Loucy (cell line): ENCODE measurements around the gene SRGAP1.

Experiments used
- H2AFZ ChIP-seq: fragments of 200-600 bp; sonication (generic); 2 replicates; pipeline ENCODE4 v1.6.0; 2016; ENCODE audit warnings: antibody characterized with exemption, mild to moderate bottlenecking, low read length, moderate library complexity
- H3F3A ChIP-seq: fragments of 200-600 bp; 2 replicates; pipeline ENCODE4 v1.6.0; 2016; ENCODE audit warnings: antibody characterized with exemption, low read depth, mild to moderate bottlenecking
- H3K27me3 ChIP-seq: fragments of 200-600 bp; sonication (generic); 2 replicates; pipeline ENCODE4 v1.6.1; 2014; ENCODE audit warnings: low read length, mild to moderate bottlenecking; ENCODE audit not compliant: insufficient read depth, poor library complexity, severe bottlenecking
- H3K36me3 ChIP-seq: fragments of 200-600 bp; sonication (generic); 2 replicates; pipeline ENCODE4 v1.6.1; 2016; ENCODE audit warnings: low read length; ENCODE audit not compliant: insufficient read depth
- H3K4me1 ChIP-seq: fragments of 200-600 bp; sonication (generic); 2 replicates; pipeline ENCODE4 v1.5.1; 2014; ENCODE audit warnings: low read length, mild to moderate bottlenecking; ENCODE audit not compliant: insufficient read depth, poor library complexity, severe bottlenecking
- H3K4me2 ChIP-seq: fragments of 200-600 bp; sonication (generic); 2 replicates; pipeline ENCODE4 v1.6.0; 2014; ENCODE audit warnings: antibody characterized with exemption, low read length, low read depth, mild to moderate bottlenecking; ENCODE audit not compliant: poor library complexity, severe bottlenecking
- H3K4me3 ChIP-seq: fragments of 200-600 bp; sonication (generic); 2 replicates; pipeline ENCODE4 v1.5.1; 2014; ENCODE audit warnings: low read length, mild to moderate bottlenecking, mixed read lengths; ENCODE audit not compliant: poor library complexity, severe bottlenecking
- H3K79me2 ChIP-seq: fragments of 200-600 bp; sonication (generic); 2 replicates; pipeline ENCODE4 v1.6.1; 2014; ENCODE audit warnings: low read length; ENCODE audit not compliant: insufficient read depth
- H3K9ac ChIP-seq: fragments of 200-600 bp; sonication (generic); 2 replicates; pipeline ENCODE4 v1.6.0; 2014; ENCODE audit warnings: mild to moderate bottlenecking, low read depth, low read length, moderate library complexity; ENCODE audit not compliant: poor library complexity, severe bottlenecking
- H3K9me2 ChIP-seq: fragments of 200-600 bp; sonication (generic); replicated peaks from 2 replicates; pipeline ENCODE4 v1.6.1; 2016; ENCODE audit warnings: low read depth, low read length, mixed read lengths
- H3K9me3 ChIP-seq: fragments of 200-600 bp; sonication (generic); 2 replicates; pipeline ENCODE4 v1.6.1; 2014; ENCODE audit warnings: mild to moderate bottlenecking, antibody characterized with exemption, low read length, low read depth; ENCODE audit not compliant: insufficient read depth
- H4K20me1 ChIP-seq: fragments of 200-600 bp; sonication (generic); 2 replicates; pipeline ENCODE4 v1.6.0; 2014; ENCODE audit warnings: antibody characterized with exemption, low read length, mild to moderate bottlenecking; ENCODE audit not compliant: insufficient read depth, poor library complexity, severe bottlenecking
- CTCF ChIP-seq: fragments of 200-600 bp; sonication (generic); conservative IDR thresholded peaks from 2 replicates; pipeline ENCODE4 v1.5.1; 2014; ENCODE audit warnings: mild to moderate bottlenecking, antibody characterized with exemption, low read length
- EZH2phosphoT487 ChIP-seq: fragments of 200-600 bp; IDR thresholded peaks from 2 replicates; pipeline ENCODE4 v1.6.1; 2018; ENCODE audit warnings: antibody characterized with exemption, mild to moderate bottlenecking, moderate library complexity, borderline replicate concordance

The SRGAP1 gene

GRCh38 chr12:63985456-63985855, 141.0 kb downstream of the SRGAP1 start:
- no peaks in the 10 kb centered on the region for H3K79me2 ChIP-seq
- no peaks in the 10 kb centered on the region for H3K4me1 ChIP-seq
- H3K27me3 ChIP-seq: no peaks in the 10 kb centered on the region
- no peaks in the 10 kb centered on the region for H4K20me1 ChIP-seq
- H3K9ac ChIP-seq: no peak overlapping the region
- H3K9me3 ChIP-seq: no peaks in the 10 kb centered on the region
- no peak overlapping the region for H3K4me3 ChIP-seq
- H3K36me3 ChIP-seq: no peaks in the 10 kb centered on the region
- no peak for TF ChIP-seq CTCF
- TF ChIP-seq EZH2phosphoT487: no peak
- no peaks in the 10 kb centered on the region for H3K9me2 ChIP-seq
- H3K4me2 ChIP-seq: no peak overlapping the region
- no peaks in the 10 kb centered on the region for H3F3A ChIP-seq
- H2AFZ ChIP-seq: no peak overlapping the region

- Histone ChIP-seq H3K4me2 (no peak overlapping the region), H3K9ac (no peak overlapping the region), H3K36me3 (no peaks in the 10 kb centered on the region), H3K4me1 (no peaks in the 10 kb centered on the region), H2AFZ (no peak overlapping the region), H3K79me2 (no peaks in the 10 kb centered on the region), H3K9me2 (no peaks in the 10 kb centered on the region), H3F3A (no peaks in the 10 kb centered on the region), H4K20me1 (no peaks in the 10 kb centered on the region), H3K4me3 (no peak overlapping the region), H3K9me3 (no peaks in the 10 kb centered on the region), H3K27me3 (no peaks in the 10 kb centered on the region)
- TF ChIP-seq CTCF (no peak), EZH2phosphoT487 (no peak)
Measured at GRCh38 chr12:63985945-63986344, 141.4 kb downstream of the SRGAP1 start.

GRCh38 chr12:63989301-63989845, 144.9 kb downstream of the SRGAP1 start:
- H3K9me2 ChIP-seq: no peaks in the 10 kb centered on the region
- H3K9ac ChIP-seq: no peak overlapping the region
- no peaks in the 10 kb centered on the region for H3K4me1 ChIP-seq
- H3K4me2 ChIP-seq: no peak overlapping the region
- H3K36me3 ChIP-seq: no peaks in the 10 kb centered on the region
- no peaks in the 10 kb centered on the region for H3K27me3 ChIP-seq
- no peak for TF ChIP-seq CTCF
- no peak for TF ChIP-seq EZH2phosphoT487
- H2AFZ ChIP-seq: no peak overlapping the region
- H3K79me2 ChIP-seq: no peaks in the 10 kb centered on the region
- no peak overlapping the region for H3K4me3 ChIP-seq
- no peaks in the 10 kb centered on the region for H3F3A ChIP-seq
- no peaks in the 10 kb centered on the region for H3K9me3 ChIP-seq
- no peaks in the 10 kb centered on the region for H4K20me1 ChIP-seq
